ENCODE data around the gene VIPR1.

- TF ChIP-seq CTCF (IDR thresholded peaks at IDR 0.05; ENCODE audit: low read length) (no peak), EZH2 (IDR thresholded peaks at IDR 0.05; ENCODE audit: borderline replicate concordance, low read length) (no peak)
Measured at GRCh38 chr3:42500909-42501308, 1.5 kb upstream of the VIPR1 start.
